IPS-15b (cell line): Measurements from ENCODE around the gene MAGI2.

ENCODE experiments used
- H3K27me3 ChIP-seq: one replicate; pipeline ENCODE4 v1.6.1; 2013; ENCODE audit warnings: low read length; ENCODE audit not compliant: control insufficient read depth, insufficient read depth
- H3K36me3 ChIP-seq: one replicate; pipeline ENCODE4 v1.6.1; 2013; ENCODE audit warnings: low read length; ENCODE audit not compliant: control insufficient read depth, insufficient read depth
- H3K4me1 ChIP-seq: one replicate; pipeline ENCODE4 v1.6.1; 2013; ENCODE audit warnings: mild to moderate bottlenecking, low read length; ENCODE audit not compliant: control insufficient read depth, insufficient read depth
- H3K4me3 ChIP-seq: one replicate; pipeline ENCODE4 v1.5.1; 2013; ENCODE audit warnings: low read depth, low read length
- H3K9ac ChIP-seq: one replicate; pipeline ENCODE4 v1.6.1; 2013; ENCODE audit warnings: low read depth, mild to moderate bottlenecking, low read length
- H3K9me3 ChIP-seq: one replicate; pipeline ENCODE4 v1.6.1; 2013; ENCODE audit warnings: mild to moderate bottlenecking, low read length; ENCODE audit not compliant: control insufficient read depth, insufficient read depth

Gene MAGI2

GRCh38 chr7:79357101-79357500 lies 96.4 kb downstream of the MAGI2 start:
- Histone ChIP-seq H3K27me3 (no peaks in the 10 kb centered on the region), H3K36me3 (no peaks in the 10 kb centered on the region), H3K9me3 (no peaks in the 10 kb centered on the region), H3K9ac (no peak overlapping the region), H3K4me3 (no peak overlapping the region), H3K4me1 (no peaks in the 10 kb centered on the region)

DNA sequence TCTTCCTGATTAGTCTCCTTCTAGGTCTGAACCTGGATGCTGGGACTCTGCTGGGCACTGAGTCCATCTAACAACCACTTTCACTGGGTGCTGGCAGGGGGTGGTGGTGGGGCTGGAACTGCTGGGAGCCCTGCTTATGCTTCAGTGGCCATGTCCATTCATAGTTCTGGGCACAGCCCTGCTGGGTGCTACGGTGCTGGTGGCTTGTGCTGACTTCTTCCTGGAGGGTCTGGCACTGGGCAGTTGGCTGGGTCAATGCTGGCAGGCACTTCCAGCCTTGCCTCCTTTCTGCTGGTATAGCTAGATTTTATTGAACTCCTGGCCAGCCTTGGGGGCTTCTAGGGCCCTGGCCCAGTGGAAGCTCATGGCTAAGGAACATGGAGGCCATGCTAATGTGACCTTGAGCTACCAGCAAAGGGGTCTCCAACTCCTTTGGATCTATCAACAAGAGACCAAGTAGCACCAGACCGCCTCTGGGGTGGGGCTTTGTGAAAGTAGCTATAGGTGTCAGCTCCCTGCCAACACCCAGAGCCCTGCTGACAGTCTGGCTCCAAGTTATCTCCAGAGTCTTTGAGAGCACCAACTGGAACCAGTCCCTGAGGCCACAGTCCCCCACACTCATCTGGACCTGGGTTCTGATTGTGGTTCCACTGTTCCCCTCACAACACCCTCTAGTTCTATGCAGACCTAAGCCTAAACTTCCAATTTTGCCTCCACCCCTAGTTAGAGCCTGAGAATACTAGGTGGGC lies 99.6 kb downstream of the MAGI2 start:
- H3K4me3 ChIP-seq, result no peak overlapping the region
- H3K9me3 ChIP-seq, result no peaks in the 10 kb centered on the region
- H3K9ac ChIP-seq, result no peak overlapping the region
- H3K4me1 ChIP-seq, result no peaks in the 10 kb centered on the region
- H3K27me3 ChIP-seq, result no peaks in the 10 kb centered on the region
- no peaks in the 10 kb centered on the region for H3K36me3 ChIP-seq

DNA sequence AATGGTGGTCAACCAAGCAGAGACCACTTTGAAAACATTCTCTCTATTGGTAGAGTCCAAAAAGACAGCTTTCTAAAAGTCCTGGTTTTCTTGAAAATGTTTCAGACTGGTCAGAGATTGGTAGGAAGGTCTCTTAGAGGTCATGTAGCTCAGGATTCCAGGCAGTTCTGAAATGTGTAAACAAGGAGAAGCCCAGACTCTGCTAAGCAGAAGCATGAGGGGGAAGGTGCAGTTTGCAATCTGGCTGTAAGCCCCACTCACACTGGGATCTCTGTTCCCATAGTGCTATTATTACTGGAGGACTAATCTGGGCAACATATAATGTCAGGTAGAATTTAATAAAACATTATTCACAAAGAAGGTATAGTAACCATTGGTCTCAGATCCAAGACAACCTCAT lies 101.1 kb downstream of the MAGI2 start:
- Histone ChIP-seq H3K36me3 (no peaks in the 10 kb centered on the region), H3K4me3 (no peak overlapping the region), H3K27me3 (no peaks in the 10 kb centered on the region), H3K4me1 (no peaks in the 10 kb centered on the region), H3K9me3 (no peaks in the 10 kb centered on the region), H3K9ac (no peak overlapping the region)

GRCh38 chr7:79347351-79347750 lies 106.1 kb downstream of the MAGI2 start:
- no peaks in the 10 kb centered on the region for H3K36me3 ChIP-seq
- H3K4me3 ChIP-seq, result no peak overlapping the region
- H3K9me3 ChIP-seq, result no peaks in the 10 kb centered on the region
- no peaks in the 10 kb centered on the region for H3K27me3 ChIP-seq
- H3K4me1 ChIP-seq, result no peaks in the 10 kb centered on the region
- H3K9ac ChIP-seq, result no peak overlapping the region

DNA sequence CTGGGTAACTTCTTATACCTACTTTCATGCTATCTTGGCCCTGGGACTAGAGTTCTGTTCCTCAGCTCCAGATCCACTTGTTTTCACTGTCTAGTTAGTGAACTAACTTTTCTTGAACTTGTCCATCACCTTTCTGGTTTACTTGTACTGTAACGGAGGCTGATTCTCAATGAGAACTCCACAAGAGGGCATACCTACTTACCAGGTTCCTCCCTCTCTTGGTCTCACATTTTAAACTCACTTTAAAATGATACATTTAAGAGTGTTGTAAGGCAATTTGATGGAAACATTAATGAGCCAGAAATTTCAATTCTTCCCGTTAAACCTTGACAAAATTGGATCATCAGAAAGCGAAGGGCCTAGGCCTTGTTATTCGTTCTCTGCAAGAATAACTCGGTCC lies 111.6 kb downstream of the MAGI2 start:
- no peaks in the 10 kb centered on the region for H3K36me3 ChIP-seq
- no peak overlapping the region for H3K4me3 ChIP-seq
- H3K27me3 ChIP-seq, result no peaks in the 10 kb centered on the region
- H3K4me1 ChIP-seq, result no peaks in the 10 kb centered on the region
- no peak overlapping the region for H3K9ac ChIP-seq
- no peaks in the 10 kb centered on the region for H3K9me3 ChIP-seq

- H3K36me3 ChIP-seq, result no peaks in the 10 kb centered on the region
- no peak overlapping the region for H3K4me3 ChIP-seq
- no peak overlapping the region for H3K9ac ChIP-seq
- no peaks in the 10 kb centered on the region for H3K27me3 ChIP-seq
- H3K9me3 ChIP-seq, result no peaks in the 10 kb centered on the region
- no peaks in the 10 kb centered on the region for H3K4me1 ChIP-seq
Measured at GRCh38 chr7:79340212-79340611, 113.3 kb downstream of the MAGI2 start.

- H3K27me3 ChIP-seq, result no peaks in the 10 kb centered on the region
- no peaks in the 10 kb centered on the region for H3K9me3 ChIP-seq
- H3K9ac ChIP-seq, result no peak overlapping the region
Measured at GRCh38 chr7:79339208-79339925, 114.1 kb downstream of the MAGI2 start.

DNA sequence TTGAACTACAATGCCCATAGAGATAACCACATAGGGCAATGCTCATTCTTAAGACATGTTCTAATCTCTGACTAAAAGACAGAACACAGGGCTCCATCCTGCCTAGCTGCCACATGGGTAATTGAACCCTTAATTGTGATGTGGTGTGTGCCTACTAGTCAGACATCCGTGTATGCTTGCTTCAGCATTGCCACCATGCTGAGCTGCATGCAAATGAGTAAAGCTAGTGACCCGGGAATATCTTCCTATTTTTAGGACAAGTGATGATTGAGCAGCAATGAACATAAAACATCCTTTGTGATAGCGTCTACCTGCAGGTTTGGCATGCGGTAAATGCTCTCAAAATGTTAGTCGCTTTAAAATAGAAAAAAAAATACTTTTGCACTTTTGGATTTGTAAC lies 115.8 kb downstream of the MAGI2 start:
- Histone ChIP-seq H3K9me3 (no peaks in the 10 kb centered on the region), H3K9ac (no peak overlapping the region), H3K4me3 (no peak overlapping the region), H3K4me1 (no peaks in the 10 kb centered on the region), H3K27me3 (no peaks in the 10 kb centered on the region), H3K36me3 (no peaks in the 10 kb centered on the region)

More at GRCh38 chr7:79339208-79339925, 114.1 kb downstream of the MAGI2 start:
- Histone ChIP-seq H3K4me3 (no peak overlapping the region), H3K4me1 (no peaks in the 10 kb centered on the region), H3K36me3 (no peaks in the 10 kb centered on the region)

GRCh38 chr7:79334841-79335240 lies 118.6 kb downstream of the MAGI2 start:
- H3K9ac ChIP-seq, result no peak overlapping the region
- no peaks in the 10 kb centered on the region for H3K9me3 ChIP-seq
- H3K4me3 ChIP-seq, result no peak overlapping the region
- H3K4me1 ChIP-seq, result no peaks in the 10 kb centered on the region
- no peaks in the 10 kb centered on the region for H3K36me3 ChIP-seq
- H3K27me3 ChIP-seq, result no peaks in the 10 kb centered on the region

- Histone ChIP-seq H3K9ac (no peak overlapping the region), H3K4me3 (no peak overlapping the region), H3K27me3 (no peaks in the 10 kb centered on the region), H3K9me3 (no peaks in the 10 kb centered on the region), H3K36me3 (no peaks in the 10 kb centered on the region), H3K4me1 (no peaks in the 10 kb centered on the region)
Measured at GRCh38 chr7:79334334-79334733, 119.1 kb downstream of the MAGI2 start.

DNA sequence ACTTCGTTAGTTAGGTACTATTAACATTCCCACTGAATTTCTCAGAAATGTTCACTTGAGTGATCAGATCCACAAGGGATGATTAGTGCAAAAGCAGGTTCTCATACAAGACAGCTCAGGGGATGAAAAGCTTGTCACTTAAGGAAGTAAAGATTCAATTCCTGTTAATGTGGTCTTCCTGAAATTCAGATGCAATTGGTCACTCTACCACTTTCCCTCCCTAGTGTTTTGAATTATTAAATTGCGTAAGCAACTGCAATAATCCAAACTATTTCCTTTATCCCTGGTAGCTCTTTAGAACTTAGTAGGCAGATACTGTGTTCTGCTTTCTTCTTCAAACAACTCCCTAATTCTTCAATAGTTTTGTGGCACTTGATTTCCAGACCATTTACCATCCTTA lies 121.4 kb downstream of the MAGI2 start:
- no peak overlapping the region for H3K4me3 ChIP-seq
- no peaks in the 10 kb centered on the region for H3K9me3 ChIP-seq
- H3K4me1 ChIP-seq, result no peaks in the 10 kb centered on the region
- no peak overlapping the region for H3K9ac ChIP-seq
- no peaks in the 10 kb centered on the region for H3K36me3 ChIP-seq
- no peaks in the 10 kb centered on the region for H3K27me3 ChIP-seq

DNA sequence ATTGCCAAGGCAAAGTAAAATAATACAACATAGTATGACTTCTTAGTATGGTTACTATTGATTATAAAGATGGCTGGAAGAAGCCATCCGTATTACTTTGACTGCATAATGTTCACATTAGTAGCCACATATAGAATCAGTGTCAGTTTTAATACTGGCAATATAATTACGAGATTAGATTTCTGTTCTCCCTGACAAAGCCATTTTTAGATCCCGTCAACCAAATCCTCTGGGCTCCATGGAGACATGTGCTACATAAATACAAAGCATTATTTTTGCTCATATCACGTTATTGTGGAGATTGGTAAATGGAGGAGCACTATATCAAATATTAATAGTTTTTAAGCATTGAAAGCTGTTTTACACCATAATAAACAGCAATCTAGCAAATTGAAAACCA lies 124.0 kb downstream of the MAGI2 start:
- Histone ChIP-seq H3K9me3 (no peaks in the 10 kb centered on the region), H3K4me3 (no peak overlapping the region), H3K27me3 (no peaks in the 10 kb centered on the region), H3K9ac (no peak overlapping the region), H3K4me1 (no peaks in the 10 kb centered on the region), H3K36me3 (no peaks in the 10 kb centered on the region)
